Prostate gland (tissue), 2 donors: ENCODE data around the gene MYLK. TPM values are rescaled to one million over a fixed set of nuclear protein-coding genes. Genes with fewer than 3 reads are reported as not detected.
A peak's percentile ranks its signal among the peaks of the same experiment; 100 is the strongest.

Experiments used
- DNase-seq: peaks from one replicate; pipeline ENCODE4 v3.0.0-alpha.2; 2019; ENCODE audit warnings: low spot score
- H3K27ac ChIP-seq, 2 donors: fragments of 200-600 bp; sonication (generic); 2 replicates each; pipeline ENCODE4 v1.5.1; 2017 to 2019
- H3K27me3 ChIP-seq: fragments of 200-600 bp; sonication (generic); replicated peaks from 2 replicates; pipeline ENCODE4 v1.5.1; 2019; ENCODE audit not compliant: insufficient read depth
- H3K36me3 ChIP-seq, 2 donors: fragments of 200-600 bp; sonication (generic); 1 replicate in 1 of 2; 2 replicates in 1 of 2; pipeline versions ENCODE4 v1.5.1 to v1.8.1; 2017 to 2019
- H3K4me1 ChIP-seq: fragments of 200-600 bp; sonication (generic); replicated peaks from 2 replicates; pipeline ENCODE4 v1.5.1; 2019
- H3K4me3 ChIP-seq, 2 donors: fragments of 200-600 bp; sonication (generic); 2 replicates each; pipeline ENCODE4 v1.5.1; 2017 to 2019
- H3K9me3 ChIP-seq: fragments of 200-600 bp; sonication (generic); 2 replicates; pipeline ENCODE4 v1.5.1; 2017
- POLR2A ChIP-seq: fragments of 450-650 bp; IDR thresholded peaks from one replicate; pipeline ENCODE4 v1.6.1; 2016; ENCODE audit warnings: antibody characterized with exemption, mild to moderate bottlenecking
- POLR2AphosphoS5 ChIP-seq: sonication (generic); formaldehyde crosslinking; IDR thresholded peaks from one replicate; pipeline ENCODE4 v1.6.1; 2017; ENCODE audit warnings: antibody characterized with exemption
- WGBS: methylation state at CpG from one replicate; pipeline ENCODE4 v1.1.5; 2018; 5-methylcytosine and 5-hydroxymethylcytosine counted together
- intact Hi-C: fragments of 100-400 bp; cut with DNase I; formaldehyde crosslinking; loops from one replicate; pipeline ENCODE4 v1.14.2; 2022
- total RNA-seq, 2 donors: library from RNA; depleted of rRNA; stranded (reverse); fragments of >200 nt; gene quantifications; one replicate each; pipeline ENCODE4 v1.1.0, GENCODE V29; 2016
- TF ChIP-seq, protein P1 (sequence below), 4 experiments: fragments of 200-600 bp in 2 of 4; fragments of 450-650 bp in 2 of 4; sonication (generic) in 2 of 4; IDR thresholded peaks; 1 replicate in 3 of 4; 2 replicates in 1 of 4; pipeline ENCODE4 v1.5.1; 2016 to 2019; ENCODE audit warnings: antibody characterized with exemption in 4 of 4, mild to moderate bottlenecking in 2 of 4, moderate library complexity in 2 of 4

Gene MYLK
- total RNA-seq, 2 donors from 2014 or later: 345 to 600 TPM

DNA sequence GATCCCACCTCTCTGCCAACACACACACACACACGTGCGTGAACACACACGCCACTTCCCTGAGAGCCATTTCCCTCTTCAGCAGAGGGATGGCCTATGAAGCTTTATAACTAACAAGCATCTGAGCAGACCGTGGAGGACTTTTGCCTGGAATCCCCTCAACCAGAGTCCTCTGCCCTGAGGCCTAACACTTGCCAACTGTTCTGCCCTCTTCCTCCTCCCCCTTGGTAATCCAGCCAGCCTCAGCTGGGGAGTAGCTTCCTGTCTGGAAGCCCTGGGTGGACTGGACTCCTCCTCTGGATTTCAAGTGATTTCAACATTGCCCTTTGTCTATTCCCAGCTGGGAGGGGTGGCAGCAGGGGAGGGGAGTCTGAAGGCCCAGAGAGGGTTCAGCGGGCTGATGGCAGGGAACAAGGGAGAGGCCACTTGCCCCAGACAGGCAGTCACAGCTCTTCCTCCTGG, 230.9 kb downstream of the MYLK start:
- WGBS: 35% methylated on average over 5 of the region's 5 CpGs
- H3K27ac ChIP-seq: peak overlapping the region; percentile 77 to 79
- H3K27me3 ChIP-seq: no peaks in the 10 kb centered on the region
- H3K36me3 ChIP-seq: peaks cover 0 to 3% of the 10 kb centered on the region in 2 donors
- H3K4me3 ChIP-seq: no peak overlapping the region
- TF ChIP-seq POLR2AphosphoS5: peak; percentile 55
- TF ChIP-seq, protein P1, sequence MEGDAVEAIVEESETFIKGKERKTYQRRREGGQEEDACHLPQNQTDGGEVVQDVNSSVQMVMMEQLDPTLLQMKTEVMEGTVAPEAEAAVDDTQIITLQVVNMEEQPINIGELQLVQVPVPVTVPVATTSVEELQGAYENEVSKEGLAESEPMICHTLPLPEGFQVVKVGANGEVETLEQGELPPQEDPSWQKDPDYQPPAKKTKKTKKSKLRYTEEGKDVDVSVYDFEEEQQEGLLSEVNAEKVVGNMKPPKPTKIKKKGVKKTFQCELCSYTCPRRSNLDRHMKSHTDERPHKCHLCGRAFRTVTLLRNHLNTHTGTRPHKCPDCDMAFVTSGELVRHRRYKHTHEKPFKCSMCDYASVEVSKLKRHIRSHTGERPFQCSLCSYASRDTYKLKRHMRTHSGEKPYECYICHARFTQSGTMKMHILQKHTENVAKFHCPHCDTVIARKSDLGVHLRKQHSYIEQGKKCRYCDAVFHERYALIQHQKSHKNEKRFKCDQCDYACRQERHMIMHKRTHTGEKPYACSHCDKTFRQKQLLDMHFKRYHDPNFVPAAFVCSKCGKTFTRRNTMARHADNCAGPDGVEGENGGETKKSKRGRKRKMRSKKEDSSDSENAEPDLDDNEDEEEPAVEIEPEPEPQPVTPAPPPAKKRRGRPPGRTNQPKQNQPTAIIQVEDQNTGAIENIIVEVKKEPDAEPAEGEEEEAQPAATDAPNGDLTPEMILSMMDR (IDR thresholded peaks at IDR 0.05): no peak
- H3K9me3 ChIP-seq: no peaks in the 10 kb centered on the region
- intact Hi-C loops: loop anchor here (2.0 to 10.0 kb wide), 3 partner anchors 50 to 814 kb away; partner anchors contain the start of gene MYLK
- H3K4me1 ChIP-seq: peaks cover 6% of the 10 kb centered on the region
- peak; percentile 37 for DNase-seq

DNA sequence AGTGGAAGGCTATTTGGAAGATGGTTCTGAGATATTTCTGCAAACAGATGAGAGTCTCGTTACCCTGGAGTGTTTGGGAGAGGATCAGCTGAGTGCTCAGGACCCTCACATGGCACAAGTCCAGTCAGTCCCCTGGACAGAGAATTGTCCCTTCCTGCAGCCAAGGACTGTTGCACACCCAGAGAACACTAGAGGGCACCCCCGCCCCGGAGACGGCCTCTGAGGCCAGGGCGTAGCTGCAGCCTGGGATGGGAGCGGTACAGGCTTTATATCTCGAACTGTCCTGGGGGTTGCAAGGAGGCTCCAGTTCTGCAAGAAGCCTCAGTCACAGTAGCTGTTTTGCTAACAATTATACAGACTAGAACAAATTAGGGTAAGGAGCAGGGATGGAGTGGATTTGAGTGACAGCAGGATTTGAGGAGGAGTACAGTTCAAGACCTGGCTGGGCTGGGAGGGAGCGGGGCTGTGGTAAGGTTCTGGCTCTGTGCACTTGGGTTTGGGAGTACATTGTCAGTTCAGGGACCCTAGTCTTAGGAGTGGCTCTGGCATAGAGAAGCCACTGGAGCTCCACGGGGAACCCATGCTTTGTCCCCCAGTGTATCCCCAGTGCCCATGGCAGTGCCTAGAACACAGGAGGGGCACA, 231.7 kb downstream of the MYLK start:
- H3K9me3 ChIP-seq: no peaks in the 10 kb centered on the region
- peak overlapping the region; percentile 77 to 79 for H3K27ac ChIP-seq
- no peaks in the 10 kb centered on the region for H3K27me3 ChIP-seq
- no peak overlapping the region for H3K4me3 ChIP-seq
- WGBS: 17% methylated on average over 9 of the region's 9 CpGs
- DNase-seq: peak; percentile 71
- intact Hi-C loops: loop anchor here (2.0 to 10.0 kb wide), 3 partner anchors 50 to 815 kb away; partner anchors contain the start of gene MYLK
- H3K36me3 ChIP-seq: peaks cover 0 to 3% of the 10 kb centered on the region in 2 donors
- TF ChIP-seq POLR2AphosphoS5 (peak; percentile 59), POLR2A (no peak)
- TF ChIP-seq, protein P1 (IDR thresholded peaks at IDR 0.05): peak; percentile 46 to 87 (median 82)
- peaks cover under 1% of the 10 kb centered on the region for H3K4me1 ChIP-seq

DNA sequence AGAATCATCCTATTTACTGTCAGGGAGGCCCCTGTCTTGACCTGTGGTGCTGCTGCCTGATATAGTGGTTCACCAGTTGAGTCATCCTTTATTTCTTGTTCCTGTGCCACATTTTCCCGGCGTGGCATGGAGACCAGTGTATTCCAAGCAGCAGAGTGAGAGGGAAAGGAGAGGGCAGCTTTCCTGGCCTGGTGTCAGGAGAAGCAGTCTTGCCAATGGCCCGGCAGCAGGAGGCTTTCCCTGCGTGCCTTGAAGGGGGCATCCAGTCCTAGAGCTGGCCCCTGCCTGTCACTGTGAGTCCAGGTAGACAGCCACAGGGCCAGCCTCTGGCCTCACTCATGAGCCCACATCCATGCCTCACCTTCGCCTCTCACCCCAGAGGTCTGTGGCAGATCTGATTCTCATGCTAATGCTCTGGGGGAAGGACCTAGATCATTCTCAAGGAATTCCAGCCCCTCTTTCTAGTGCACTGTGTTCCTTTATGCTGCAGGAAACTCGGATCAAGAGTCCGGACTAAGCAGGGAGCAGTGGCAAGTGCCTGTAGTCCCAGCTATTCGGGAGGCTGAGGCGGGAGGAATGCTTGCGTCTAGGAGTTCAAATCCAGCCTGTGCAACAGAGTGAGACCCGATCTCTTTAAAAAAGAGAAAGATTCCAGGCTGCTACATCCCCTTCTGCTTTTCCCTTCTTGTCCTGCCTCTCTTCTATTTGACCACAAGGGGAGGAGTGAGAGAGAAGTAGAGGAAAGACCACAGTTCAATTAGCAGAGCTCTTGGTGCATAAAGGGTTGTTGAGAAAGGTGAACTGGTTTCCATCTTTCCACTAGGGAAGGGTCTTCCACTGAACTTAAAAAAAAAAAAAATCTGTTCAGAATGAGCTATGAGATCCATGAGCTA, 232.4 kb downstream of the MYLK start:
- H3K27me3 ChIP-seq: no peaks in the 10 kb centered on the region
- no peaks in the 10 kb centered on the region for H3K4me1 ChIP-seq
- no peak for DNase-seq
- no peak overlapping the region for H3K4me3 ChIP-seq
- TF ChIP-seq POLR2A (no peak), POLR2AphosphoS5 (no peak)
- TF ChIP-seq, protein P1 (IDR thresholded peaks at IDR 0.05): no peak
- WGBS: 73% methylated on average over 11 of the region's 11 CpGs
- peaks cover 0 to 5% of the 10 kb centered on the region in 2 donors for H3K36me3 ChIP-seq
- H3K9me3 ChIP-seq: no peaks in the 10 kb centered on the region
- intact Hi-C loops: loop anchor here (2.0 to 10.0 kb wide), 3 partner anchors 51 to 816 kb away; partner anchors contain the start of gene MYLK
- H3K27ac ChIP-seq: no peak overlapping the region

DNA sequence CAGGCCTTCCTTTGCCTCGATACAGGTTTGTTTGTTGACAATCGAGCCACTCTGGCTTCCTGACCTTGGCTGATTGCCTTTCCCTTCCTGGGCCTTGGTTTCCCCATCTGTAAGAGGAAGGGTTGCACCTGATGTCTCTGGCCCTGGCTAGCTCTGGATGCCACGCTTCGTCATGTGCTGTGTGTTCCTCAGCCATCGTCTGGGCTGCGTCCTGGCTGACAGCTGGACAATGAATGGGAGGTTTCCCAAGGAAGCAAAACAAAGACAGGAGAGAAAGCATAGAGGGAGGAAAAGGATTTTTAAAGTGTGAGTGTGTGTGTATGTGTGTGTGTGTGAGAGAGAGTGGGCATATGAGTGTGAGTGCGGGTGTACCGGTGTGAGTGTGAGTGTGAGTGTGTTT, 234.0 kb downstream of the MYLK start:
- no peak overlapping the region for H3K4me3 ChIP-seq
- intact Hi-C loops: loop anchor here (5.0 to 10.0 kb wide), 2 partner anchors 235 to 817 kb away; partner anchors contain the start of gene MYLK
- no peak overlapping the region for H3K27ac ChIP-seq
- no peaks in the 10 kb centered on the region for H3K27me3 ChIP-seq
- WGBS: 78% methylated on average over 8 of the region's 8 CpGs
- H3K9me3 ChIP-seq: no peaks in the 10 kb centered on the region
- DNase-seq: no peak
- peaks cover 0 to 5% of the 10 kb centered on the region in 2 donors for H3K36me3 ChIP-seq
- no peak for TF ChIP-seq POLR2A
- TF ChIP-seq, protein P1 (IDR thresholded peaks at IDR 0.05): no peak
- TF ChIP-seq POLR2AphosphoS5: no peak
- H3K4me1 ChIP-seq: no peaks in the 10 kb centered on the region
